Calu3 (cell line): ENCODE measurements around the gene ING4. TPM values are rescaled to one million over a fixed set of nuclear protein-coding genes. Genes with fewer than 3 reads are reported as not detected.

Experiments used
- BruUV-seq: library from RNA; stranded (reverse); fragments of 400-500 nt; replicated peaks from 2 replicates; lab custom pipeline; 2021; lab: Mats Ljungman, UMichigan
- CTCF ChIA-PET: fragments of 300-600 bp; sonication (Branson Sonifier 250); formaldehyde crosslinking; loops from one replicate; lab custom pipeline; 2022; ENCODE audit warnings: antibody characterized with exemption; lab: Charles Lee
- DNase-seq: peaks from one replicate; pipeline ENCODE4 v3.0.0; 2022
- H3K27ac Mint-ChIP-seq: one replicate; pipeline ENCODE4 v1.8.0; 2022; ENCODE audit warnings: mixed read lengths; ENCODE audit not compliant: unreplicated experiment
- H3K27me3 Mint-ChIP-seq: one replicate; pipeline ENCODE4 v1.8.0; 2022; ENCODE audit warnings: mixed read lengths; ENCODE audit not compliant: unreplicated experiment
- H3K36me3 Mint-ChIP-seq: one replicate; pipeline ENCODE4 v1.8.0; 2022; ENCODE audit warnings: mild to moderate bottlenecking, moderate library complexity, mixed read lengths; ENCODE audit not compliant: insufficient read depth, unreplicated experiment
- H3K4me1 Mint-ChIP-seq: one replicate; pipeline ENCODE4 v1.8.0; 2022; ENCODE audit warnings: mild to moderate bottlenecking, low read depth, mixed read lengths; ENCODE audit not compliant: unreplicated experiment
- H3K4me3 Mint-ChIP-seq: one replicate; pipeline ENCODE4 v1.8.0; 2022; ENCODE audit warnings: mild to moderate bottlenecking, low read depth, moderate library complexity, mixed read lengths; ENCODE audit not compliant: unreplicated experiment
- H3K9me3 Mint-ChIP-seq: one replicate; pipeline ENCODE4 v1.8.0; 2022; ENCODE audit warnings: low read depth, mixed read lengths; ENCODE audit not compliant: unreplicated experiment
- CTCF ChIP-seq: fragments of 200-600 bp; IDR thresholded peaks from one replicate; pipeline ENCODE4 v1.8.0; 2022; ENCODE audit warnings: antibody characterized with exemption; ENCODE audit not compliant: unreplicated experiment
- intact Hi-C: fragments of 100-400 bp; cut with micrococcal nuclease; formaldehyde crosslinking; loops from one replicate; pipeline ENCODE4 v1.10.0; 2022; ENCODE audit not compliant: unreplicated experiment
- total RNA-seq: library from RNA; stranded (reverse); gene quantifications from 2 replicates; pipeline ENCODE4 v1.2.3, GENCODE V29; 2022

The ING4 gene
- total RNA-seq, 1 experiment from 2014 or later: 24.9 TPM

- peaks cover 8% of the 10 kb centered on the region for H3K27me3 Mint-ChIP-seq
- peaks cover 17% of the 10 kb centered on the region for H3K4me1 Mint-ChIP-seq
- H3K9me3 Mint-ChIP-seq: no peaks in the 10 kb centered on the region
- intact Hi-C loops: no loop called here
- TF ChIP-seq CTCF: no peak
- CTCF ChIA-PET: interaction anchor here (0.6 to 1.0 kb wide), 4 partner anchors 8 to 82 kb away, joined by 3 to 5 read pairs (median 4); no protein-coding TSS in a partner anchor
- peak within 1 kb of the TSS; percentile 42 for H3K27ac Mint-ChIP-seq
- no TSS peak for BruUV-seq
- peak within 1 kb of the TSS; percentile 76 for H3K4me3 Mint-ChIP-seq
- peak; percentile 70 for DNase-seq
- H3K36me3 Mint-ChIP-seq: peaks cover 5% of the 10 kb centered on the region
Measured at GRCh38 chr12:6635856-6636531, 26.9 kb downstream of the ING4 start, which contains the start of gene LPAR5. Gene LPAR5, minus strand, starts transcription at chr12:6635959. Its CDS starts 14,711 bp downstream, at chr12:6621248.

DNA sequence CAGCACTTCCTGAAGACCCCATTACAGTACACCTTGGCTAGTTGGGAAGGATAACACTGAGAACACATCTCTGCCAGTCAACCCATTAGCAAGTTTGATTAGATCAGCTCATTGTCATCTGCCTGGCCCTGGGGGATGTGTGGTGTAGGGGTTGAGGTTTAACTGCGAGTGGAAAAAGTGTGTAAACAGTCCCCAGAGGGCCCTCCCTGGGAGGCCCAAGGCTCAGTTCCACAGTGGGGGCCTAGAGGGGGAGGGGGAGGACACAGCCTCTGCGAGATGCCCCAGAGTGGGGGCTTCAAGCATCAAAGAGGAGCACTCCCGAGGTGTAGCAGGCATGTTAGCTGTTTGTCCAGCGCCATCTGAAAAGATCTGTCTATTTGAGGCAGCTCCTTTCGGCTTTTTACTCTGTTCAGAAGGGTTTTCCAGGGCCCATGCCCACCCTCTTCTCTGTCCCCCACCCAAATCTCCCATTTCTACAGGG lies 27.5 kb downstream of the ING4 start:
- DNase-seq: no peak
- no peak for TF ChIP-seq CTCF
- CTCF ChIA-PET: interaction anchor here (0.6 to 1.0 kb wide), 3 partner anchors 22 to 82 kb away, joined by 4 to 5 read pairs (median 4); no protein-coding TSS in a partner anchor
- BruUV-seq: TSS peak; percentile 88
- intact Hi-C loops: no loop called here
- peak overlapping the region; percentile 42 for H3K27ac Mint-ChIP-seq
- H3K4me1 Mint-ChIP-seq: peaks cover 17% of the 10 kb centered on the region
- H3K36me3 Mint-ChIP-seq: peaks cover 5% of the 10 kb centered on the region
- peaks cover 2% of the 10 kb centered on the region for H3K27me3 Mint-ChIP-seq
- H3K4me3 Mint-ChIP-seq: peak overlapping the region; percentile 76
- no peaks in the 10 kb centered on the region for H3K9me3 Mint-ChIP-seq

DNA sequence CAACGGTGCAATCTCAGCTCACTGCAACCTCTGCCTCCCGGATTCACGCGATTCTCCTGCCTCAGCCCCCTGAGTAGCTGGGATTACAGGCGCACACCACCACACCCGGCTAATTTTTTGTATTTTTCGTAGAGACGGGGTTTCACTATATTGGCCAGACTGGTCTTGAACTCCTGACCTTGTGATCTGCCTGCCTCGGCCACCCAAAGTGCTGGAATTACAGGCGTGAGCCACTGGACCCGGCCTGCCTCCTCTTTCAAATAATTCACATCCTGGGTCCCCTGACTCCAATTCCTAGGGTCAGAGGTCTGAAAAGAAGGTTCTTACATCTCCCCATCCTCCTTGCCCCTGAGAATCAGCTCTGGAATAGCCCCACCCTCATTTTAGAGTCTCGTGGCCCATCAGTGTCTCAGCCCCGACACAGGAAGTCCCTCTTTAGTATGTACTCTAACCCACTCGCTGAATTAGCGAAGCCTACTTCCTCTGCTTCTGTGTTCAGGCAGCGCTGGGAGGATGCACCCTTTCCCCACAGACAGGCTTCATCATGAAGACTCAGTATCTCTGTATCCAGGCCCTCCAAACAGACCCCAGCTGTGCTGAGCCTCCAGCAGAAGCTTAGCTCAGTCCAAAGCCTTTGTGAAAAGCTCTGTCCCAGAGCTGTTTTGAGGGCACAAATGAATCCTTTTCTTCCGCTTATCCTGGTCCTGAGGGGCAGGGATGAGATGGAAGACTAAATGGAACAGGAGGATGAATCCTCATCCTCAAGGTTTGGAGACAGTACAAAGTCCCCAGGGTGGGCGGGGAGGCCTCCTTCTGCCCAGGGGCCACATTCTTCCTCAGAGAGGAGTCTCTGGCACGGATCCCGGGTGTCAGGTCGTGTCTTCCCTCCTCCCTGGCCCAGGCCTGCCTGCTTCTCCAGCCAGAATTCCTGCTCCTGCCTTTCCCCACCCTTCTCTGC lies 30.6 kb downstream of the ING4 start:
- CTCF ChIA-PET: no interaction called here
- H3K27me3 Mint-ChIP-seq: no peaks in the 10 kb centered on the region
- intact Hi-C loops: no loop called here
- peaks cover 5% of the 10 kb centered on the region for H3K36me3 Mint-ChIP-seq
- H3K9me3 Mint-ChIP-seq: no peaks in the 10 kb centered on the region
- DNase-seq: no peak
- BruUV-seq: no TSS peak
- TF ChIP-seq CTCF: no peak
- H3K27ac Mint-ChIP-seq: no peak overlapping the region
- no peak overlapping the region for H3K4me3 Mint-ChIP-seq
- peaks cover 17% of the 10 kb centered on the region for H3K4me1 Mint-ChIP-seq

GRCh38 chr12:6631549-6631961 lies 31.4 kb downstream of the ING4 start:
- CTCF ChIA-PET: no interaction called here
- Mint-ChIP-seq H3K27ac (no peak overlapping the region), H3K9me3 (no peaks in the 10 kb centered on the region), H3K4me1 (peaks cover 15% of the 10 kb centered on the region), H3K36me3 (peaks cover 5% of the 10 kb centered on the region), H3K27me3 (no peaks in the 10 kb centered on the region), H3K4me3 (no peak overlapping the region)
- DNase-seq: no peak
- no TSS peak for BruUV-seq
- intact Hi-C loops: no loop called here
- TF ChIP-seq CTCF: no peak
